Vagina (tissue), 2 donors: Measurements from ENCODE around the gene MLN.

Source experiments
- POLR2A ChIP-seq, 2 donors: fragments of 450-650 bp; IDR thresholded peaks; one replicate each; pipeline ENCODE4 v1.6.1; 2017; ENCODE audit warnings: antibody characterized with exemption in 2 of 2, mild to moderate bottlenecking in 2 of 2, moderate library complexity in 2 of 2
- POLR2AphosphoS5 ChIP-seq, 2 donors: sonication (generic); formaldehyde crosslinking; IDR thresholded peaks; one replicate each; pipeline ENCODE4 v1.9.0; 2017; ENCODE audit warnings: antibody characterized with exemption in 2 of 2, mild to moderate bottlenecking in 2 of 2, low read depth in 1 of 2; ENCODE audit not compliant: insufficient read depth in 1 of 2
- TF ChIP-seq, protein P1 (sequence below), 3 experiments: fragments of 450-650 bp in 2 of 3; fragments of 200-600 bp in 1 of 3; sonication (generic) in 1 of 3; IDR thresholded peaks; one replicate each; pipeline ENCODE4 v1.5.1; 2017 to 2019; ENCODE audit warnings: antibody characterized with exemption in 3 of 3, mild to moderate bottlenecking in 2 of 3, moderate library complexity in 2 of 3

DNA sequence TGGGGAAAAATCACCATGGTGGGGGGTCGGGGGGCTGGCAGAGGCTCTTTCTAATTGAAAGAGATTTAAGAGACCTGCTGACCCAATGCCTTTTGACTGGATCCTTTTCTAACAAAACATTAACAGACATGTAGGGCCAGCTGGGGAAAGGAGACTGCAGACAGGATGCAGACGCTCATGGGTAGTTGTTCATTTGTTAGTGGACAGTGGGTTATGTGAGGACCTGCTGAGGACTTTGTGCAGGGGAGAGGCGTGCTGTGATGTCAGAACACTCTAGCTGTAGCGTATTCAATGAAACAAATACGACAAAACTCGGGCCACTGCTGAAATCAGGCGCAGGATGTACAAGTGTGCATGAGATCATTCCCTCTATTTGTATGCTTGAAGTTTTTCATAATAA is 58.3 kb downstream of the MLN start:
- no peak for TF ChIP-seq POLR2A (IDR thresholded peaks at IDR 0.05)
- TF ChIP-seq, protein P1, sequence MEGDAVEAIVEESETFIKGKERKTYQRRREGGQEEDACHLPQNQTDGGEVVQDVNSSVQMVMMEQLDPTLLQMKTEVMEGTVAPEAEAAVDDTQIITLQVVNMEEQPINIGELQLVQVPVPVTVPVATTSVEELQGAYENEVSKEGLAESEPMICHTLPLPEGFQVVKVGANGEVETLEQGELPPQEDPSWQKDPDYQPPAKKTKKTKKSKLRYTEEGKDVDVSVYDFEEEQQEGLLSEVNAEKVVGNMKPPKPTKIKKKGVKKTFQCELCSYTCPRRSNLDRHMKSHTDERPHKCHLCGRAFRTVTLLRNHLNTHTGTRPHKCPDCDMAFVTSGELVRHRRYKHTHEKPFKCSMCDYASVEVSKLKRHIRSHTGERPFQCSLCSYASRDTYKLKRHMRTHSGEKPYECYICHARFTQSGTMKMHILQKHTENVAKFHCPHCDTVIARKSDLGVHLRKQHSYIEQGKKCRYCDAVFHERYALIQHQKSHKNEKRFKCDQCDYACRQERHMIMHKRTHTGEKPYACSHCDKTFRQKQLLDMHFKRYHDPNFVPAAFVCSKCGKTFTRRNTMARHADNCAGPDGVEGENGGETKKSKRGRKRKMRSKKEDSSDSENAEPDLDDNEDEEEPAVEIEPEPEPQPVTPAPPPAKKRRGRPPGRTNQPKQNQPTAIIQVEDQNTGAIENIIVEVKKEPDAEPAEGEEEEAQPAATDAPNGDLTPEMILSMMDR (IDR thresholded peaks at IDR 0.05): no peak
- no peak for TF ChIP-seq POLR2AphosphoS5 (IDR thresholded peaks at IDR 0.05; ENCODE audit: insufficient read depth in 1 of 2, low read depth in 1 of 2)
